Effector memory CD8-positive, alpha-beta T cell (primary cell): Measurements from ENCODE around the gene IFIT1.
"Not testable (repeated sequence)": the region's sequence is repeated elsewhere in the genome, so short reads cannot be mapped to it uniquely, and the experiment has no call there.

Source experiments
- ATAC-seq: fragments of 150-1000 bp; cut with Tn5 transposase; replicated peaks from 2 replicates; pipeline ENCODE4 v1.10.0; 2021; ENCODE audit warnings: mild to moderate bottlenecking, moderate library complexity
- DNase-seq, 3 experiments: peaks; one replicate each; pipeline ENCODE4 v3.0.0; 2021
- H3K27ac Mint-ChIP-seq, 2 donors: one replicate each; pipeline ENCODE4 v1.8.0; 2022; ENCODE audit warnings: mild to moderate bottlenecking in 2 of 2, mixed read lengths in 2 of 2, moderate library complexity in 2 of 2
- H3K27me3 Mint-ChIP-seq, 2 donors: one replicate each; pipeline ENCODE4 v1.8.0; 2022; ENCODE audit warnings: mixed read lengths in 2 of 2
- H3K36me3 Mint-ChIP-seq: one replicate; pipeline ENCODE4 v1.8.0; 2022; ENCODE audit warnings: mild to moderate bottlenecking, moderate library complexity, mixed read lengths; ENCODE audit not compliant: insufficient read depth
- H3K4me1 Mint-ChIP-seq, 2 donors: one replicate each; pipeline ENCODE4 v1.8.0; 2022; ENCODE audit warnings: low read depth in 2 of 2, mixed read lengths in 2 of 2
- H3K4me3 Mint-ChIP-seq, 2 donors: one replicate each; pipeline ENCODE4 v1.8.0; 2022; ENCODE audit warnings: mild to moderate bottlenecking in 2 of 2, mixed read lengths in 2 of 2, moderate library complexity in 2 of 2
- H3K9me3 Mint-ChIP-seq, 2 donors: one replicate each; pipeline ENCODE4 v1.8.0; 2022; ENCODE audit warnings: mixed read lengths in 2 of 2

Gene IFIT1

DNA sequence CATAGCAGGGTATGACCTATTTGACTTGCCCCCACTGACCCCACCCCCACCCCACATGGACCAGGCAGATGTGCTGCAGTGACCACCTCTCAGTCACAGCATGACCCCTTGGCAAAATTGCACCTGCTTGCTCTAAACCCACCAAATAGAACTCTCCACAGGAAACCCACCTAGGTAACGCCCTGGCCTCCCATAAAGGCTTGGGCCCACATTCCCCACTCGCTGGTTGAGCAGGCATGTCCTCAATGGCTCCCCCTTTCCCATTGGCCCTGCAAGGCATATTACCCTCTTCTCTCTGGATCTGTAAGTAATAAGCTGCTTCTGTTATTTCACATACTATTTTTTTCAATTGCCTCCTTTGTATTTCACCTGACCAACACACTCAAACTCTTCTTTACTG, 2.7 kb downstream of the IFIT1 start:
- Mint-ChIP-seq H3K27me3 (no peaks in the 10 kb centered on the region), H3K27ac (peak overlapping the region in 1 of 2 donors; percentile 41), H3K4me1 (peaks cover 10 to 16% of the 10 kb centered on the region in 2 donors), H3K4me3 (no peak overlapping the region), H3K36me3 (peaks cover 9% of the 10 kb centered on the region), H3K9me3 (no peaks in the 10 kb centered on the region)
- no peak for ATAC-seq
- DNase-seq, result no peak

- ATAC-seq, result no peak
- H3K4me1 Mint-ChIP-seq, result peaks cover 3 to 4% of the 10 kb centered on the region in 2 donors
- DNase-seq, result no peak
- H3K27ac Mint-ChIP-seq, result no peak overlapping the region
- H3K9me3 Mint-ChIP-seq, result no peaks in the 10 kb centered on the region
- H3K36me3 Mint-ChIP-seq, result no peaks in the 10 kb centered on the region
- H3K4me3 Mint-ChIP-seq, result no peak overlapping the region
- no peaks in the 10 kb centered on the region for H3K27me3 Mint-ChIP-seq
Observed at GRCh38 chr10:89398003-89398749, 5.8 kb downstream of the IFIT1 start.

DNA sequence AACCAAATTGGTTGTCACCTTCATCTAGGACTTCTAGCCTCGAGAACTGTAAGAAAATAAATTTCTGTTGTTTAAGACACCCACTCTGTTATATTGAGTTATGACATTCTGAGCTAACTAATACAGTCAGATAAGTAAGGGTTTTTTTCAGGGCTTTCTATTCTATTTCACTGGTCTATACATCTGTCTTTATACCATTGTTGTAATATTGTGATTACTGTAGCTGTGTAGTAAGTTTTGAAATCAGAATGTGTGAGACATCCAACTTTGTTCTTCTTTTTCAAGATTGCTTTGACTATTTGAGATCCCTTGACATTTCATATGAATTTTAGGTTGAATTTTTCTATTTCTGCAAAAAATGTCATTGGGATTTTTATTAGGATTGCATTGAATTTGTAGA, 7.5 kb downstream of the IFIT1 start:
- no peaks in the 10 kb centered on the region for H3K36me3 Mint-ChIP-seq

DNA sequence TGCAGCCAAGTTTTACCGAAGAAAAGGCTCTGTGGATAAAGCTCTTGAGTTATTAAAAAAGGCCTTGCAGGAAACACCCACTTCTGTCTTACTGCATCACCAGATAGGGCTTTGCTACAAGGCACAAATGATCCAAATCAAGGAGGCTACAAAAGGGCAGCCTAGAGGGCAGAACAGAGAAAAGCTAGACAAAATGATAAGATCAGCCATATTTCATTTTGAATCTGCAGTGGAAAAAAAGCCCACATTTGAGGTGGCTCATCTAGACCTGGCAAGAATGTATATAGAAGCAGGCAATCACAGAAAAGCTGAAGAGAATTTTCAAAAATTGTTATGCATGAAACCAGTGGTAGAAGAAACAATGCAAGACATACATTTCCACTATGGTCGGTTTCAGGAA, 10.6 kb downstream of the IFIT1 start:
- no peak for DNase-seq
- H3K36me3 Mint-ChIP-seq, result no peaks in the 10 kb centered on the region
- no peak overlapping the region for H3K27ac Mint-ChIP-seq
- no peaks in the 10 kb centered on the region for H3K27me3 Mint-ChIP-seq
- no peak for ATAC-seq
- peaks cover 0 to 2% of the 10 kb centered on the region in 2 donors for H3K4me1 Mint-ChIP-seq
- no peak overlapping the region for H3K4me3 Mint-ChIP-seq
- no peaks in the 10 kb centered on the region for H3K9me3 Mint-ChIP-seq

More for the DNA sequence above, 7.5 kb downstream of the IFIT1 start:
- DNase-seq, result no peak
- no peak overlapping the region for H3K4me3 Mint-ChIP-seq
- H3K27ac Mint-ChIP-seq, result no peak overlapping the region
- peaks cover 3 to 6% of the 10 kb centered on the region in 2 donors for H3K4me1 Mint-ChIP-seq
- no peak for ATAC-seq
- no peaks in the 10 kb centered on the region for H3K9me3 Mint-ChIP-seq
- H3K27me3 Mint-ChIP-seq, result no peaks in the 10 kb centered on the region

GRCh38 chr10:89404104-89405047, 12.0 kb downstream of the IFIT1 start:
- no peaks in the 10 kb centered on the region for H3K9me3 Mint-ChIP-seq
- peak overlapping the region in 1 of 2 donors; percentile 75 for H3K27ac Mint-ChIP-seq
- ATAC-seq (no peak), DNase-seq (no peak)
- peaks cover 0 to 2% of the 10 kb centered on the region in 2 donors for H3K4me1 Mint-ChIP-seq
- H3K36me3 Mint-ChIP-seq, result no peaks in the 10 kb centered on the region
- H3K27me3 Mint-ChIP-seq, result no peaks in the 10 kb centered on the region
- no peak overlapping the region for H3K4me3 Mint-ChIP-seq

GRCh38 chr10:89406178-89406577, 13.8 kb downstream of the IFIT1 start:
- not testable (repeated sequence) for H3K27me3 Mint-ChIP-seq, H3K36me3 Mint-ChIP-seq

DNA sequence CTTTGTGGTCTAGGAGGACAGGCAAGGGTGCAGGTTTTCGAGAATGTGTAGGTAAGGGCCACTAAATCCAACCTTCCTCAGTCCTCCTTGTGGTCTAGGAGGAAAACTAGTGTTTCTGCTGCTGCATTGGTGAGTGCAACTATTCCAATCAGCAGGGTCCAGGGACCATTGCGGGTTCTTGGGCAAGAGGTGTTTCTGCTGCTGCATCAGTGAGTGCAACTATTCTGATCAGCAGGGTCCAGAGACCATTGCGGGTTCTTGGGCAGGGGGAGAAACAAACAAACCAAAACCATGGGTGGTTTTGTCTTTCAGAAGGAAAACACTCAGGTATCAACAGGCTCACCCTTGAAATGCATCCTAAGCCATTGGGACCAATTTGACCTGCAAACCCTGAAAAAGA, 15.4 kb downstream of the IFIT1 start:
- H3K36me3 Mint-ChIP-seq, H3K27ac Mint-ChIP-seq, H3K4me3 Mint-ChIP-seq, H3K9me3 Mint-ChIP-seq, DNase-seq, H3K4me1 Mint-ChIP-seq, H3K27me3 Mint-ChIP-seq, ATAC-seq: not testable (repeated sequence)

More at GRCh38 chr10:89406178-89406577, 13.8 kb downstream of the IFIT1 start:
- DNase-seq, H3K9me3 Mint-ChIP-seq, H3K4me3 Mint-ChIP-seq, H3K27ac Mint-ChIP-seq, H3K4me1 Mint-ChIP-seq, ATAC-seq: not testable (repeated sequence)

DNA sequence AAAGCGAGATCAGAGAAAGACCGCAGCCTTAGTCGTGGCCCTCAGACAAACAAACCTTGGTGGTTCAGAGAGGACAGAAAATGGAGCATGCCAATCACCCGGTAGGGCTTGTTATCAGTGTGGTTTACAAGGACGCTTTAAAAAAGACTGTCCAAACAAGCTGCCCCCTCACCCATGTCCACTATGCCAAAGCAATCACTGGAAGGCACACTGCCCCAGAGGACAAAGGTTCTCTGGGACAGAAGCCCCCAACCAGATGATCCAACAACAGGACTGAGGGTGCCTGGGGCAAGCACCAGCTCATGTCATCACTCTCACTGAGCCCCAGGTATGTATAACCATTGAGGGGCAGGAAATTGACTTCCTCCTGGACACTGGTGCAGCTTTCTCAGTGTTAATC, 16.9 kb downstream of the IFIT1 start:
- ATAC-seq, H3K4me3 Mint-ChIP-seq, H3K9me3 Mint-ChIP-seq, DNase-seq, H3K36me3 Mint-ChIP-seq, H3K27ac Mint-ChIP-seq, H3K27me3 Mint-ChIP-seq: not testable (repeated sequence)
- H3K4me1 Mint-ChIP-seq, result peaks cover 8 to 12% of the 10 kb centered on the region in 2 donors

DNA sequence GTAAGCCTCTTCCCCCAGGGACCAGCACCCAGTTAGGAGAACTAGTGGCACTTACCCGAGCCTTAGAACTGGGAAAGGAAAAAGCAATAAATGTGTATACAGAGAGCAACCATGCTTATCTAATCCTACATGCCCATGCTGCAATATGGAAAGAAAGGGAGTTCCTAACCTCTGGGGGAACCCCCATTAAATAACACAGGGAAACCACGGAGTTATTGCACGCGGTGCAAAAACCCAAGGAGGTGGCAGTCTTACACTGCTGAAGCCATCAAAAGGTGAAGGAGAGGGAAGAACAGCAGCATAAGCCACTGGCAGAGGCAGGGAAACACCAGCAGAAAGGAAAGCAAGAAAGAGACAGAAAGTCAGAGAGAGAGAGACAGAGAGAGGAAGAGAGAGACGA, 18.1 kb downstream of the IFIT1 start:
- Mint-ChIP-seq H3K4me1 (peaks cover 12 to 16% of the 10 kb centered on the region in 2 donors), H3K27ac (peak overlapping the region in 1 of 2 donors; percentile 81)
- DNase-seq, H3K27me3 Mint-ChIP-seq, H3K36me3 Mint-ChIP-seq, H3K9me3 Mint-ChIP-seq, ATAC-seq, H3K4me3 Mint-ChIP-seq: not testable (repeated sequence)

DNA sequence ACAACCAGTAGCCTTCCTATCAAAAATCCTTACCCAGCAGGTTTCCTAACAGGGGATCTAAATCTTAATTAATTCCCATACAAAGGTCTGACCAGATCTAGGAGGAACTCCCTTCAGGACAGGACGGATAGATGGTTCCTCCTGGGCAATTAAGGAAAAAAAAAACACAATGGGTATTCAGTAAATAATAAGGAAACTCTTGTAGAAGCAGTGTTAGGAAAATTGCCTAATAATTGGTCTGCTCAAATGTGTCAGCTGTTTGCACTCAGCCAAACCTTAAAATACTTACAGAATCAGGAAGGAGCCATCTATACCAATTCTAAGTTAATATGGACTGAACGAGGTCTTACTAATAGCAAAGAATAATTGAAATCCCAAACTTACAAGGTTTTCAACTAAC, 18.7 kb downstream of the IFIT1 start:
- not testable (repeated sequence) for H3K4me3 Mint-ChIP-seq, H3K9me3 Mint-ChIP-seq, DNase-seq, H3K27me3 Mint-ChIP-seq, ATAC-seq
- Mint-ChIP-seq H3K27ac (peak overlapping the region in 1 of 2 donors; percentile 81), H3K36me3 (peaks cover 12% of the 10 kb centered on the region), H3K4me1 (peaks cover 16 to 21% of the 10 kb centered on the region in 2 donors)

GRCh38 chr10:89412276-89412675, 19.9 kb downstream of the IFIT1 start:
- ATAC-seq, H3K27me3 Mint-ChIP-seq, DNase-seq, H3K9me3 Mint-ChIP-seq: not testable (repeated sequence)
- Mint-ChIP-seq H3K4me3 (peak overlapping the region; percentile 8 to 14), H3K36me3 (peaks cover 16% of the 10 kb centered on the region), H3K27ac (peak overlapping the region in 1 of 2 donors; percentile 31), H3K4me1 (peaks cover 24 to 32% of the 10 kb centered on the region in 2 donors)

DNA sequence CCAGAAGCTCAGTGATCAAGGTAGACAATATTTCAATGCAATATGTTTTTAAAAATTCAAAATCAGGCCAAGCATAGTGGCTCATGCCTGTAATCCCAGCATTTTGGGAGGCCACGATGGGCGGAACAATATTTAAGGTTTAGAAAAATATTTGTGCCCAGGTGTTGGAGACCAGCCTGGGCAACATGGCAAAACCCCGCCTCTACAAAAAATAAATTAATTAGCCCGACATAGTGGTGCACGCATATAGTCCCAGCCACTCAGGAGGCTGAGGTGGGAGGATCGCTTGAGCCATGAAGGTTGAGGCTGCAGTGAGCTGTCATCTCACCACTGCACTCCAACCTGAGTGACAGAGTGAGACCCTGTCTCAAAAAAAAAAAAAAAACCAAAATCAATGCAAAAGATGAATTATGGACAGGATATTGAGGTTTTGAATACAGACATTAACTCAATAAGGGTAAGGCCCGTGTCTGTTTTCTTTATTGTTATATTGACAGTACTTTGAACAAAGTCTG, 21.0 kb downstream of the IFIT1 start:
- peaks cover 31 to 43% of the 10 kb centered on the region in 2 donors for H3K4me1 Mint-ChIP-seq
- H3K27me3 Mint-ChIP-seq, result no peaks in the 10 kb centered on the region
- H3K36me3 Mint-ChIP-seq, result peaks cover 28% of the 10 kb centered on the region
- H3K9me3 Mint-ChIP-seq, result no peaks in the 10 kb centered on the region
- DNase-seq, result no peak
- peak overlapping the region; percentile 98 to 100 for H3K27ac Mint-ChIP-seq
- ATAC-seq, result no peak
- H3K4me3 Mint-ChIP-seq, result peak overlapping the region; percentile 92 to 94

DNA sequence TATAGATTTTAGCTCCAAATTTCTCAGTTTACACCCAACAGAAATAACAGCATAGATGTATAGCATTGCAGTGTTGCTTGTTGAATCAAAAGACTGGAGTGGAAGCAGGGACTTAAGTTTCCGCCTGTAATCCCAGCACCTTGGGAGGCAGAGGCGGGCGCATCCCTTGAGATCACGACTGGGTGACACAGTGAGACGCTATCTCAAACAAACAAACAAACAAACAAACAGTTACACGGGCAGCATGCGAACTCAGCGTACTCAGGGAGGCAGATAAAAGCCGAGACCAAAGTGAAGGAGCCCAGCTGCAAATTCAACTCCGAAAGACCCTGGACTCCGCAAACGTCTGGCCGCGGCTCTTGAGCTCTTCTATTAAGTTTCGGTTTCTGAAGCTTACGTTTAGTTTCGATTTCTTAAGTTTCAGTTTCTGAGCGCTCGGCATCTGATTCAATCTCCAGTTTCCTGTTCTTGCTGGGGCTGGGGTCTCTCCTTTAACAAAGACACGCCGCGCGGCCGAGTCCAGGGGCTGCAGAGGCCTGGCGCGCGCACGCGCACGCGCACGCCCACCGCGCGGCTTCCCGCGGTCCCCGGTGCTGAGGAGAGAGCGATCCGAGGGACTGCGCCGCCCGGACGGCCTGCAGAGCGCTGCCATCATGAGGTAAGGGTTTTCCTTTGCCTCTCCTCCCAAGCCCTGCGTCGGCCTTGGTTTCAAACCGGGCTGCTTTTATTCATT, 21.9 kb downstream of the IFIT1 start, which contains the start of gene IFIT5:
Gene IFIT5, plus strand, starts transcription at position 423 of the 733 bp plus-strand sequence. Its CDS starts 231 bp downstream, at position 654.
- no peaks in the 10 kb centered on the region for H3K9me3 Mint-ChIP-seq
- no peaks in the 10 kb centered on the region for H3K27me3 Mint-ChIP-seq
- ATAC-seq (peak; percentile 81), DNase-seq (peak; percentile 51 to 68 (median 60))
- peaks cover 31 to 44% of the 10 kb centered on the region in 2 donors for H3K4me1 Mint-ChIP-seq
- peaks cover 32% of the 10 kb centered on the region for H3K36me3 Mint-ChIP-seq
- H3K4me3 Mint-ChIP-seq, result peak within 1 kb of the TSS; percentile 92 to 94
- peak within 1 kb of the TSS; percentile 98 to 100 for H3K27ac Mint-ChIP-seq
